ENCODE data around the gene PDPK1. TPM values are rescaled to one million over a fixed set of nuclear protein-coding genes. Genes with fewer than 3 reads are reported as not detected.
"Not testable (repeated sequence)": the region's sequence is repeated elsewhere in the genome, so short reads cannot be mapped to it uniquely, and the experiment has no call there.

PDPK1 gene
- total and polyA plus RNA-seq, 8 donors = 36.5 to 64.8 (median 44.4) TPM

- TF ChIP-seq, protein P1, sequence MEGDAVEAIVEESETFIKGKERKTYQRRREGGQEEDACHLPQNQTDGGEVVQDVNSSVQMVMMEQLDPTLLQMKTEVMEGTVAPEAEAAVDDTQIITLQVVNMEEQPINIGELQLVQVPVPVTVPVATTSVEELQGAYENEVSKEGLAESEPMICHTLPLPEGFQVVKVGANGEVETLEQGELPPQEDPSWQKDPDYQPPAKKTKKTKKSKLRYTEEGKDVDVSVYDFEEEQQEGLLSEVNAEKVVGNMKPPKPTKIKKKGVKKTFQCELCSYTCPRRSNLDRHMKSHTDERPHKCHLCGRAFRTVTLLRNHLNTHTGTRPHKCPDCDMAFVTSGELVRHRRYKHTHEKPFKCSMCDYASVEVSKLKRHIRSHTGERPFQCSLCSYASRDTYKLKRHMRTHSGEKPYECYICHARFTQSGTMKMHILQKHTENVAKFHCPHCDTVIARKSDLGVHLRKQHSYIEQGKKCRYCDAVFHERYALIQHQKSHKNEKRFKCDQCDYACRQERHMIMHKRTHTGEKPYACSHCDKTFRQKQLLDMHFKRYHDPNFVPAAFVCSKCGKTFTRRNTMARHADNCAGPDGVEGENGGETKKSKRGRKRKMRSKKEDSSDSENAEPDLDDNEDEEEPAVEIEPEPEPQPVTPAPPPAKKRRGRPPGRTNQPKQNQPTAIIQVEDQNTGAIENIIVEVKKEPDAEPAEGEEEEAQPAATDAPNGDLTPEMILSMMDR (IDR thresholded peaks at IDR 0.05) = no peak
- intact Hi-C loops (cut with DNase I) = no loop called here
- DNase-seq (peak in 1 of 4 donors; percentile 63), ATAC-seq (no peak)
- H3K27ac ChIP-seq = no peak overlapping the region
- no peaks in the 10 kb centered on the region for H3K9me3 ChIP-seq
- H3K36me3 ChIP-seq = peaks cover 6 to 78% of the 10 kb centered on the region in 2 donors
- no peaks in the 10 kb centered on the region for H3K4me1 ChIP-seq
- H3K4me3 ChIP-seq = no peak overlapping the region
- H3K27me3 ChIP-seq = no peaks in the 10 kb centered on the region
These were observed 59.1 kb downstream of the PDPK1 start for GRCh38 chr16:2596747-2597559.

DNA sequence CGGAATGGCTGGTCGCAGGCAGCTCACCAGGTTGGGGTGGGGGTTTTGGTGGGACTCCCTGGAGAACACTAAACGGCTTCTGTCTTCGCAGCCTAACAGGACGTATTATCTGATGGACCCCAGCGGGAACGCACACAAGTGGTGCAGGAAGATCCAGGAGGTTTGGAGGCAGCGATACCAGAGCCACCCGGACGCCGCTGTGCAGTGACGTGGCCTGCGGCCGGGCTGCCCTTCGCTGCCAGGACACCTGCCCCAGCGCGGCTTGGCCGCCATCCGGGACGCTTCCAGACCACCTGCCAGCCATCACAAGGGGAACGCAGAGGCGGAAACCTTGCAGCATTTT lies 59.7 kb downstream of the PDPK1 start:
- H3K27me3 ChIP-seq = no peaks in the 10 kb centered on the region
- H3K4me3 ChIP-seq = no peak overlapping the region
- intact Hi-C loops (cut with DNase I) = no loop called here
- H3K27ac ChIP-seq = no peak overlapping the region
- H3K9me3 ChIP-seq = no peaks in the 10 kb centered on the region
- peaks cover 6 to 72% of the 10 kb centered on the region in 2 donors for H3K36me3 ChIP-seq
- H3K4me1 ChIP-seq = peaks cover 0 to under 1% of the 10 kb centered on the region in 2 donors
- DNase-seq = peak in 1 of 4 donors; percentile 64
- TF ChIP-seq, protein P1 (IDR thresholded peaks at IDR 0.05) = no peak
- ATAC-seq = no peak

- ATAC-seq = no peak
- Histone ChIP-seq H3K4me1 (peaks cover 0 to 5% of the 10 kb centered on the region in 2 donors), H3K27ac (no peak overlapping the region), H3K36me3 (peaks cover 6 to 65% of the 10 kb centered on the region in 2 donors), H3K4me3 (no peak overlapping the region), H3K9me3 (no peaks in the 10 kb centered on the region), H3K27me3 (no peaks in the 10 kb centered on the region)
- DNase-seq = peak in 1 of 4 donors; percentile 58
- TF ChIP-seq, protein P1 (IDR thresholded peaks at IDR 0.05) = no peak
- intact Hi-C loops (cut with DNase I) = no loop called here
These were observed 60.4 kb downstream of the PDPK1 start for GRCh38 chr16:2598133-2598641.

- TF ChIP-seq, protein P1 (IDR thresholded peaks at IDR 0.05) = no peak
- intact Hi-C loops (cut with DNase I) = no loop called here
- Histone ChIP-seq H3K27me3 (no peaks in the 10 kb centered on the region), H3K27ac (no peak overlapping the region), H3K4me3 (no peak overlapping the region), H3K9me3 (no peaks in the 10 kb centered on the region), H3K4me1 (peaks cover 0 to 5% of the 10 kb centered on the region in 2 donors), H3K36me3 (peaks cover 6 to 60% of the 10 kb centered on the region in 2 donors)
- ATAC-seq (no peak), DNase-seq (peak in 1 of 4 donors; percentile 23)
These were observed 60.9 kb downstream of the PDPK1 start for GRCh38 chr16:2598723-2599122.

DNA sequence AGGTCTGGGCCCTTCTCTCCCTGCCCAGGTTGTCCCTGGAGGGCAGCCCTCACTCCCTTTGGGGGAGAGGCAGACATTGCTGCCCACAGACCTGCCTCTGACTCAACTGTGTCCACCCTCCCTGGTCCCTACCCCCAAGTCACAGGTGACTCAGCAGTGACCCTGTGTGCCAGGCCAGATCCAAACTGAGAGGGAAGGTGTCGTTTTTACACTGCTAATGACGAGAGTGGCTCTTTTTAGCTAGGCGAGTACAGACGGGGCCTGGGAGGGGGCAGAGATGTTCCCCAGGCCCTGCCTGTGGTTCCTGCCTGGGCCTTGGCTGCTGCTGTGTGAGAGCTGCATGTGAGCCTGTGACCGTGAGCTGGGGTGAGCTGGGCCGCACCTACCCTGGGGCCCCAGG lies 61.3 kb downstream of the PDPK1 start:
- ATAC-seq; H3K27ac ChIP-seq; H3K9me3 ChIP-seq; H3K27me3 ChIP-seq; intact Hi-C loops (cut with DNase I); H3K4me3 ChIP-seq; H3K4me1 ChIP-seq: not testable (repeated sequence)
- peaks cover 6 to 55% of the 10 kb centered on the region in 2 donors for H3K36me3 ChIP-seq
- DNase-seq = peak in 1 of 4 donors; percentile 1

GRCh38 chr16:2599785-2600184 lies 62.0 kb downstream of the PDPK1 start:
- DNase-seq = peak in 1 of 4 donors; percentile 40
- intact Hi-C loops (cut with DNase I); H3K27ac ChIP-seq; H3K4me3 ChIP-seq; H3K27me3 ChIP-seq; H3K4me1 ChIP-seq; ATAC-seq; H3K9me3 ChIP-seq: not testable (repeated sequence)
- peaks cover 6 to 51% of the 10 kb centered on the region in 2 donors for H3K36me3 ChIP-seq

DNA sequence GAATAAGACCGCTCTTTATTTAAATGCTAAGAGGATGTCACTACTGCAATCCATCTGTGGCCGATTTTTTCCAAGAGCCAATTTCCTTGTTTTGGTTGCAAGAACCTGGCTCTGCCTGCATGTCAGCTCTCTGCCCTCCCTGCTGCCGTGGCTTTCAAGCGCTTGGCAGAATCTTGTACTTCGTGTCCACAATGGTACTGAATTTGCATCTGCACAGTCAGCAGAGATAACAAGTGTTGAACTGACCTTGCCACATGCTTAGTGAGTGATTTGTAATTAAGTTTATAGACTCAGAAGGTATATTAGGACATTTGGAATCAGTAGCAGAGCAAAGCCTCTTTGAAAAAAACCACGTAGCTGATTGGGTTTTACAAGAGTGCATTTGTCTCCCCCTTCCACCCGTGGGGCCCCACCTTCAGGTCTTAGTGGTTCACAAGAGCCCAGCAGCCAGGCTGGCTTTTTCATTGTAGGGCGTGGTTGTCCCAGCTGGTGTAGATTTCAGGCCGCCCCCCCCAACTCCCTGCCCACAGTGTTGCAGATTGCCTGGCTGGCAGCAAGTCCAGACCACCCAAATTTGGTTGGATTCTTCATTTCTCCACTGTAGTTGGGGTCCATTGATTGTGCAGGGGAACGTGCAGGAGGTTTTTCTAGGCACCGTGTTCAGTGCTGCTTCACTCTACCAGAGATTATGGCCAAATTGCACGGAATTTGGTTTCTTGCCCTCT lies 63.6 kb downstream of the PDPK1 start:
- H3K27me3 ChIP-seq; intact Hi-C loops (cut with DNase I); H3K4me3 ChIP-seq; H3K9me3 ChIP-seq; H3K27ac ChIP-seq; ATAC-seq; H3K4me1 ChIP-seq: not testable (repeated sequence)
- peaks cover 6 to 34% of the 10 kb centered on the region in 2 donors for H3K36me3 ChIP-seq
- DNase-seq = peak in 1 of 4 donors; percentile 11

DNA sequence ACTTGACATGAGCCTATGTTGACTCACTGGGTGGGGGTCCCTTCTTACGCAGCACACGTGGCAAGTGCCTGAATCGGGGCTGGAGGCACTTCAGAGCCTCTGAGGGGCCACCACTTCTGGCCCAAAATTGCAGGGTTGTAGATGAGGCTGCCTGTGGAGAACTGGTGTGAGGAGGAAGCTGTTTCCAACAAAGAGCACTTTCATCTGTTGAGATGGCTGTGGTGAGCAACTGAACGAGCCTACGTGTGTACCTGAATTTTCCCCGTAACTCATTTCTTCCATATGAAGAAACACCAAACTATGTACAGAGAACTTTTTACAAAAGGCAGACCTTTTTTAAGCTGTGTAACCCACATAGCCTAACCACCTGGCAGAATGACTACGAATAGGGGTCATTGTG lies 64.4 kb downstream of the PDPK1 start:
- H3K9me3 ChIP-seq; H3K27ac ChIP-seq; ATAC-seq; intact Hi-C loops (cut with DNase I); H3K4me1 ChIP-seq; DNase-seq; H3K4me3 ChIP-seq; H3K27me3 ChIP-seq: not testable (repeated sequence)
- peaks cover 6 to 27% of the 10 kb centered on the region in 2 donors for H3K36me3 ChIP-seq

All from left lung (tissue), 10 donors.